Panc1 (cell line): ENCODE results near the gene CASP9. TPM values are rescaled to one million over a fixed set of nuclear protein-coding genes. Genes with fewer than 3 reads are reported as not detected.

Source experiments
- ATAC-seq: fragments of 200-7000 bp; cut with Tn5 transposase; 2 replicates; pipeline ENCODE4 v1.9.1; 2020; ENCODE audit warnings: mild to moderate bottlenecking, moderate library complexity
- BruUV-seq: library from RNA; stranded (reverse); fragments of 400-500 nt; replicated peaks from 2 replicates; lab custom pipeline; 2021; lab: Mats Ljungman, UMichigan
- CTCF ChIA-PET: fragments of 300-600 bp; sonication (Branson Sonifier 250); formaldehyde crosslinking; loops from one replicate; lab custom pipeline; 2022; ENCODE audit warnings: antibody characterized with exemption; lab: Charles Lee
- POLR2A ChIA-PET: fragments of 300-600 bp; sonication (Branson Sonifier 250); formaldehyde crosslinking; loops from one replicate; lab custom pipeline; 2022; ENCODE audit warnings: antibody characterized with exemption; lab: Charles Lee
- DNase-seq: peaks from one replicate; pipeline ENCODE4 v3.0.0-alpha.2; 2010; ENCODE audit warnings: low read depth, low spot score
- H3K27ac ChIP-seq: 2 replicates; pipeline ENCODE4 v1.5.1; 2011; ENCODE audit warnings: mild to moderate bottlenecking, low read length, inconsistent platforms
- H3K27me3 ChIP-seq: fragments of 200-500 bp; sonication (Bioruptor generic); 2 replicates; pipeline ENCODE4 v1.6.0; 2014; ENCODE audit warnings: low read length, inconsistent platforms; ENCODE audit not compliant: control insufficient read depth, insufficient read depth
- H3K36me3 ChIP-seq: fragments of 200-500 bp; sonication (Bioruptor generic); 2 replicates; pipeline ENCODE4 v1.5.1; 2014; ENCODE audit warnings: inconsistent platforms, mild to moderate bottlenecking, low read length, moderate library complexity; ENCODE audit not compliant: control insufficient read depth, insufficient read depth
- H3K4me1 ChIP-seq: 2 replicates; pipeline ENCODE4 v1.5.1; 2011; ENCODE audit warnings: inconsistent platforms, mild to moderate bottlenecking, low read length, moderate library complexity; ENCODE audit not compliant: control insufficient read depth, insufficient read depth
- H3K4me3 ChIP-seq, 2 experiments: 2 replicates each; pipeline ENCODE4 v1.5.1; 2011 to 2012; ENCODE audit warnings: low read depth in 2 of 2, low read length in 2 of 2, mild to moderate bottlenecking in 2 of 2, inconsistent platforms in 1 of 2, moderate library complexity in 1 of 2
- H3K9me3 ChIP-seq: fragments of 200-500 bp; sonication (Bioruptor generic); 2 replicates; pipeline ENCODE4 v1.5.1; 2014; ENCODE audit warnings: low read depth, mild to moderate bottlenecking, inconsistent platforms, low read length, moderate library complexity; ENCODE audit not compliant: control insufficient read depth, insufficient read depth
- CTCF ChIP-seq: fragments of 450-650 bp; IDR thresholded peaks from 2 replicates; pipeline ENCODE4 v1.5.1; 2017; ENCODE audit warnings: mild to moderate bottlenecking
- POLR2AphosphoS5 ChIP-seq: IDR thresholded peaks from 2 replicates; pipeline ENCODE4 v1.6.1; 2012; ENCODE audit warnings: mild to moderate bottlenecking, low read depth, low read length, moderate library complexity
- REST ChIP-seq, 2 experiments: IDR thresholded peaks; 2 replicates each; pipeline ENCODE4 v1.6.1; 2011 to 2012; ENCODE audit warnings: low read depth in 2 of 2, control low read depth in 1 of 2, low read length in 1 of 2, mild to moderate bottlenecking in 1 of 2, moderate library complexity in 1 of 2; ENCODE audit not compliant: insufficient read depth in 1 of 2
- SIN3A ChIP-seq: IDR thresholded peaks from 2 replicates; pipeline ENCODE4 v1.6.1; 2012; ENCODE audit warnings: low read depth, mild to moderate bottlenecking, low read length, moderate library complexity, borderline replicate concordance; ENCODE audit not compliant: insufficient read depth
- TCF7L2 ChIP-seq: IDR thresholded peaks from 2 replicates; pipeline ENCODE4 v1.6.1; 2011; ENCODE audit warnings: mild to moderate bottlenecking, low read depth, low read length, inconsistent platforms
- in situ Hi-C: cut with HindIII; loops from 2 replicates; pipeline ENCODE4 v1.10.0; 2016; ENCODE audit warnings: low sequenced_read_pairs, low pct_unique_long_range_greater_than_20kb
- intact Hi-C: fragments of 100-400 bp; cut with micrococcal nuclease; formaldehyde crosslinking; loops from one replicate; pipeline ENCODE4 v1.10.0; 2022; ENCODE audit not compliant: unreplicated experiment
- total RNA-seq: library from RNA; stranded (reverse); gene quantifications from one replicate; pipeline ENCODE4 v1.2.1, GENCODE V29; 2021; ENCODE audit not compliant: unreplicated experiment

CASP9 gene
- total RNA-seq, 1 experiment from 2014 or later = 7.5 TPM

- in situ Hi-C loops = no loop called here
Measured at GRCh38 chr1:15476927-15477326, 47.1 kb downstream of the CASP9 start.

GRCh38 chr1:15475752-15476314 lies 48.2 kb downstream of the CASP9 start, which contains the start of gene CELA2B:
CELA2B (plus strand) TSS chr1:15476104; CDS start chr1:15476126, 22 bp downstream.
- ATAC-seq = no peak
- no peaks in the 10 kb centered on the region for H3K27me3 ChIP-seq
- no peak within 1 kb of the TSS for H3K4me3 ChIP-seq
- DNase-seq = no peak
- no peaks in the 10 kb centered on the region for H3K9me3 ChIP-seq
- in situ Hi-C loops = no loop called here
- no peak within 1 kb of the TSS for H3K27ac ChIP-seq
- H3K36me3 ChIP-seq = no peaks in the 10 kb centered on the region
- CTCF ChIA-PET = no interaction called here
- no peaks in the 10 kb centered on the region for H3K4me1 ChIP-seq
- no TSS peak for BruUV-seq
- POLR2A ChIA-PET = no interaction called here
- intact Hi-C loops = no loop called here
- TF ChIP-seq SIN3A (no peak), TCF7L2 (no peak), CTCF (no peak), REST (IDR thresholded peaks at IDR 0.05; ENCODE audit: insufficient read depth in 1 of 2, low read depth in 2 of 2, low read length in 1 of 2) (no peak), POLR2AphosphoS5 (no peak)

More at GRCh38 chr1:15476927-15477326, 47.1 kb downstream of the CASP9 start:
- no peak for TF ChIP-seq REST (IDR thresholded peaks at IDR 0.05; ENCODE audit: insufficient read depth in 1 of 2, low read depth in 2 of 2, low read length in 1 of 2)
- no peaks in the 10 kb centered on the region for H3K9me3 ChIP-seq
- ChIA-PET POLR2A (no interaction called here), CTCF (no interaction called here)
- H3K4me3 ChIP-seq = no peak overlapping the region
- BruUV-seq = no TSS peak
- H3K4me1 ChIP-seq = no peaks in the 10 kb centered on the region
- ATAC-seq (no peak), DNase-seq (no peak)
- intact Hi-C loops = no loop called here
- no peak overlapping the region for H3K27ac ChIP-seq
- H3K27me3 ChIP-seq = no peaks in the 10 kb centered on the region
- H3K36me3 ChIP-seq = no peaks in the 10 kb centered on the region
